ENCODE data around the gene OPN1SW. TPM values are rescaled to one million over a fixed set of nuclear protein-coding genes. Genes with fewer than 3 reads are reported as not detected.

Gene OPN1SW
- total RNA-seq, 1 donor from 2014 or later = not detected

- Histone ChIP-seq H3K27ac (no peak overlapping the region), H3K9me3 (no peaks in the 10 kb centered on the region), H3K4me3 (no peak overlapping the region), H3K27me3 (no peaks in the 10 kb centered on the region), H3K36me3 (peaks cover 8 to 9% of the 10 kb centered on the region in 2 donors), H3K4me1 (no peaks in the 10 kb centered on the region)
- TF ChIP-seq, protein P1, sequence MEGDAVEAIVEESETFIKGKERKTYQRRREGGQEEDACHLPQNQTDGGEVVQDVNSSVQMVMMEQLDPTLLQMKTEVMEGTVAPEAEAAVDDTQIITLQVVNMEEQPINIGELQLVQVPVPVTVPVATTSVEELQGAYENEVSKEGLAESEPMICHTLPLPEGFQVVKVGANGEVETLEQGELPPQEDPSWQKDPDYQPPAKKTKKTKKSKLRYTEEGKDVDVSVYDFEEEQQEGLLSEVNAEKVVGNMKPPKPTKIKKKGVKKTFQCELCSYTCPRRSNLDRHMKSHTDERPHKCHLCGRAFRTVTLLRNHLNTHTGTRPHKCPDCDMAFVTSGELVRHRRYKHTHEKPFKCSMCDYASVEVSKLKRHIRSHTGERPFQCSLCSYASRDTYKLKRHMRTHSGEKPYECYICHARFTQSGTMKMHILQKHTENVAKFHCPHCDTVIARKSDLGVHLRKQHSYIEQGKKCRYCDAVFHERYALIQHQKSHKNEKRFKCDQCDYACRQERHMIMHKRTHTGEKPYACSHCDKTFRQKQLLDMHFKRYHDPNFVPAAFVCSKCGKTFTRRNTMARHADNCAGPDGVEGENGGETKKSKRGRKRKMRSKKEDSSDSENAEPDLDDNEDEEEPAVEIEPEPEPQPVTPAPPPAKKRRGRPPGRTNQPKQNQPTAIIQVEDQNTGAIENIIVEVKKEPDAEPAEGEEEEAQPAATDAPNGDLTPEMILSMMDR (IDR thresholded peaks at IDR 0.05) = no peak
- intact Hi-C loops (cut with DNase I) = no loop called here
- DNase-seq (ENCODE audit: low spot score in 2 of 2) = no peak
Measured at GRCh38 chr7:128807191-128807590, 31.6 kb upstream of the OPN1SW start.

DNA sequence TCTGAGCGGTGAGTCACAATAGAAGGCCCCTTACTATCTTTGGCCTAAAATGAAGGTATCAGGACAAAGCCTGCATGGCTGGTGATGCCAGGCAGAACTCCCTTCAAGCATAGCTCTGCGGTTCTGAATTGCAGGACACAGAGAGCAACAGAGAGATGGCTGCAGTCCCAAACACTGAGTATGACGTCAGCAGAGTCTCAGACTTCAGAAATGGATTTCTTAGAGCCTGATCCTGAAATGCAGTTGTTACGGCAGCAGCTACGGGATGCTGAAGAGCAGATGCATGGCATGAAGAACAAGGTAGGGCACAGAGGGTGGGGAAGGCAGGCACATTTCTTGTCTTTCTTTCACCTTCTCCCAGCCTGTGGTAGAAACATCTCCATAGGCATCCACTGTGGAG lies 29.6 kb upstream of the OPN1SW start:
- Histone ChIP-seq H3K4me1 (no peaks in the 10 kb centered on the region), H3K27ac (no peak overlapping the region), H3K36me3 (peaks cover 8 to 9% of the 10 kb centered on the region in 2 donors), H3K27me3 (no peaks in the 10 kb centered on the region), H3K4me3 (no peak overlapping the region), H3K9me3 (no peaks in the 10 kb centered on the region)
- TF ChIP-seq, protein P1 (IDR thresholded peaks at IDR 0.05) = no peak
- intact Hi-C loops (cut with DNase I) = no loop called here
- no peak for DNase-seq (ENCODE audit: low spot score in 2 of 2)

DNA sequence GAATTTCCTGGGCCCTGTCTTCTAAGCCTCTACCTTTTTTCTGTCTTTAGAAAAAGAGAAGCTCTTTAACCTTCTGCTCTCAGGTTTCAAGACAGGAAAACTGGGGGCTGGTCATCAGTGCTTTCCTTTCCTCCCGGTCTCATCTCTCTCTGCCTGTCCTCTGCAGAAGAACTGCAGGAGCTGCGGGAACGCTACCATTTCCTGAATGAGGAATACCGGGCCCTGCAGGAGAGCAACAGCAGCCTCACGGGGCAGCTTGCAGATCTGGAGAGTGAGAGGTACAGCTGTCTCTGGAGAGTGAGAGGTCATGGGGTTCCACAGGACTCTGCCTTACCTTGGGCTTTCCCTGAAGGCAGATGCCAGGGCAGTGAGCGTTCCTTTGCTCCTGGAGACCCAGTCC lies 28.9 kb upstream of the OPN1SW start:
- H3K4me1 ChIP-seq = no peaks in the 10 kb centered on the region
- no peak for DNase-seq (ENCODE audit: low spot score in 2 of 2)
- peaks cover 8 to 9% of the 10 kb centered on the region in 2 donors for H3K36me3 ChIP-seq
- no peak overlapping the region for H3K4me3 ChIP-seq
- intact Hi-C loops (cut with DNase I) = no loop called here
- no peak overlapping the region for H3K27ac ChIP-seq
- H3K27me3 ChIP-seq = no peaks in the 10 kb centered on the region
- no peaks in the 10 kb centered on the region for H3K9me3 ChIP-seq
- TF ChIP-seq, protein P1 (IDR thresholded peaks at IDR 0.05) = no peak

DNA sequence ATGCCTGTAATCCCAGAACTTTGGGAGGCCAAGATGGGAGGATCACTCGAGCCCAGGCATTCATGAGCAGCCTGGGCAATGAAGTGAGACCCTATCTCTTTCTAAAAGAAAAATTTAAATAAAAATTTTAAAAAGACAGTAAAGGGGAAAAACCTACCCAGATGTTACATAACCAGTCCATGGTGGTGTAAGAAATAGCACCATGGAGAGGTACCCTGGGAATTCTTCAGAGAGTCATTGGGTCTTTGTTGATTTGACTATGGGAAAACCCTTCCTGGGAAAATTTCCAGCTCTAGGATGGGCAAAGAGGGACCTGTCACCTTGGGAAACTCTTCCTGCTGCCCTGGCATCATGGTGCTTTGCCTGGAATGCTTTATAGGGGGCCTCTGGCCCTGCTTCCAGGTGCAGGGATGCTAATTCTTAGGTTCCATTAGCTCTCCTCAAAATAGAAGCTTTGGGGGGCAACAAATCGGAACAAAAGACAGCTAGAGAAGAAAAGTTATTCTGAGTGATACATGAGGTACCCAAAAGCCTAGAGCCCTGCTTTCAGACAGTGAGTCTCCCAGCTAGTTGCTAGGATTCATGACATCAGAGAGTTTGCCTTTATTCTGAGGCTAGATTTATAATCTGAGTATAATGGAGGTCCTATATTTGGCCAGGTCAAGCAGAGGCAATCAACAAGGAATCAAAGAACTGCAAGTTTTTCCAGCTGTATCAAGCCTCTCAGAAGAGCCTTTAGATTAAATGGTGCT lies 26.2 kb upstream of the OPN1SW start:
- Histone ChIP-seq H3K9me3 (no peaks in the 10 kb centered on the region), H3K4me3 (no peak overlapping the region), H3K27ac (no peak overlapping the region), H3K27me3 (no peaks in the 10 kb centered on the region), H3K36me3 (peaks cover 8 to 9% of the 10 kb centered on the region in 2 donors), H3K4me1 (no peaks in the 10 kb centered on the region)
- TF ChIP-seq, protein P1 (IDR thresholded peaks at IDR 0.05) = no peak
- intact Hi-C loops (cut with DNase I) = no loop called here
- DNase-seq (ENCODE audit: low spot score in 2 of 2) = no peak

DNA sequence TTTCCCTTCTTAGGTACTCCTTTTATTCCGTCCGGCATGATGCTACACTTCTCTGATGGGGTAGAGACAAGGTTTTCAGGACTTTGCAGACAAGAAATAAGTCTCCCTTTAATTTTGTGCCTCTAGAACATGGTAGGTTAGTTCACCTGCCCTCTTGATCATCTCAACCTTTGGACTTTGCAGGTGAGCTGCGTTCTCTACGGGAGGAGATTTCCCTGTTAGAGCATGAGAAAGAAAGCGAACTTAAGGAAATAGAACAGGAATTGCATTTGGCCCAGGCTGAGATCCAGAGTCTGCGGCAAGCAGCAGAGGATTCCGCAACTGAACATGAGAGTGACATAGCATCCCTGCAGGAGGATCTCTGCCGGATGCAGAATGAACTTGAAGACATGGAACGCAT lies 25.4 kb upstream of the OPN1SW start:
- Histone ChIP-seq H3K9me3 (no peaks in the 10 kb centered on the region), H3K4me1 (no peaks in the 10 kb centered on the region), H3K27me3 (no peaks in the 10 kb centered on the region), H3K4me3 (no peak overlapping the region), H3K36me3 (peaks cover 3 to 4% of the 10 kb centered on the region in 2 donors), H3K27ac (no peak overlapping the region)
- intact Hi-C loops (cut with DNase I) = no loop called here
- DNase-seq (ENCODE audit: low spot score in 2 of 2) = no peak
- TF ChIP-seq, protein P1 (IDR thresholded peaks at IDR 0.05) = no peak

Data from ascending aorta (tissue), 2 donors.